Measurements from ENCODE around the gene TOR4A.
A peak's percentile ranks its signal among the peaks of the same experiment; 100 is the strongest.
"Not testable (repeated sequence)": the region's sequence is repeated elsewhere in the genome, so short reads cannot be mapped to it uniquely, and the experiment has no call there.

Gene TOR4A

GRCh38 chr9:137241490-137242268, 35.8 kb upstream of the TOR4A start:
- no peak overlapping the region for H2BK15ac ChIP-seq (ENCODE audit: low read length)
- WGBS, 2 donors (ENCODE audit: extremely low coverage in 2 of 2, insufficient read length in 2 of 2, insufficient replicate concordance in 1 of 2): no CpG with 5 or more reads among the region's 83 CpGs
- no peaks in the 10 kb centered on the region for H3K9me3 ChIP-seq (replicated peaks in 1 of 2; ENCODE audit: control insufficient read depth in 2 of 2, insufficient read depth in 1 of 2, low read depth in 1 of 2, low read length in 2 of 2)
- peak overlapping the region; percentile 97 for H3K18ac ChIP-seq (ENCODE audit: low read length)
- peaks cover 19 to 32% of the 10 kb centered on the region in 2 donors for H3K36me3 ChIP-seq (replicated peaks in 1 of 2; ENCODE audit: control insufficient read depth in 2 of 2, insufficient read depth in 2 of 2, low read length in 2 of 2)
- peaks cover 21 to 25% of the 10 kb centered on the region in 2 donors for H3K4me1 ChIP-seq (ENCODE audit: control insufficient read depth in 2 of 2, insufficient read depth in 1 of 2, low read depth in 1 of 2, low read length in 2 of 2)
- H2AFZ ChIP-seq (ENCODE audit: low read length): no peak overlapping the region
- H3K9ac ChIP-seq (ENCODE audit: low read depth, low read length, poor library complexity): peak overlapping the region; percentile 98
- H2AK5ac ChIP-seq (ENCODE audit: low read depth, low read length): peak overlapping the region; percentile 98
- peak overlapping the region; percentile 84 for H3K4me2 ChIP-seq (ENCODE audit: insufficient read depth, low read length, poor library complexity, severe bottlenecking)
- peak overlapping the region; percentile 71 for H3K14ac ChIP-seq (ENCODE audit: low read length)
- peaks cover 0 to 2% (median 0%) of the 10 kb centered on the region in 3 experiments for H3K27me3 ChIP-seq (ENCODE audit: control insufficient read depth in 3 of 3, insufficient read depth in 3 of 3, low read depth in 1 of 3, low read length in 3 of 3)
- H4K91ac ChIP-seq (ENCODE audit: low read depth, low read length, poor library complexity): no peak overlapping the region
- H3K27ac ChIP-seq (replicated peaks; ENCODE audit: low read length): peak overlapping the region; percentile 70
- no peak overlapping the region for H2BK12ac ChIP-seq (ENCODE audit: low read length)
- H3K4ac ChIP-seq (ENCODE audit: low read length): peak overlapping the region; percentile 76
- no peak overlapping the region for H2BK120ac ChIP-seq (ENCODE audit: low read depth, low read length)
- no peak for DNase-seq (ENCODE audit: low spot score)
- no peak overlapping the region for H4K8ac ChIP-seq (ENCODE audit: low read depth, low read length)
- peak overlapping the region; percentile 90 to 96 for H3K4me3 ChIP-seq (ENCODE audit: low read length in 2 of 2)
- peak overlapping the region; percentile 100 for H3K23ac ChIP-seq (ENCODE audit: low read depth, low read length, poor library complexity)
- H3K79me1 ChIP-seq (ENCODE audit: low read depth, low read length): peaks cover 27% of the 10 kb centered on the region
- H2BK5ac ChIP-seq (ENCODE audit: low read length): peak overlapping the region; percentile 66

GRCh38 chr9:137242269-137243203, 35.0 kb upstream of the TOR4A start:
- Histone ChIP-seq H2BK5ac (ENCODE audit: low read length) (no peak overlapping the region), H2BK15ac (ENCODE audit: low read length) (no peak overlapping the region), H3K4me2 (ENCODE audit: insufficient read depth, low read length, poor library complexity, severe bottlenecking) (peak overlapping the region; percentile 84), H4K91ac (ENCODE audit: low read depth, low read length, poor library complexity) (no peak overlapping the region), H2BK12ac (ENCODE audit: low read length) (no peak overlapping the region), H3K18ac (ENCODE audit: low read length) (no peak overlapping the region), H4K8ac (ENCODE audit: low read depth, low read length) (no peak overlapping the region), H3K23ac (ENCODE audit: low read depth, low read length, poor library complexity) (peak overlapping the region; percentile 83), H3K4ac (ENCODE audit: low read length) (no peak overlapping the region), H2AFZ (ENCODE audit: low read length) (no peak overlapping the region), H3K9ac (ENCODE audit: low read depth, low read length, poor library complexity) (peak overlapping the region; percentile 45), H3K27me3 (ENCODE audit: control insufficient read depth in 3 of 3, insufficient read depth in 3 of 3, low read depth in 1 of 3, low read length in 3 of 3) (peaks cover 0 to 2% (median 0%) of the 10 kb centered on the region in 3 experiments), H2AK5ac (ENCODE audit: low read depth, low read length) (no peak overlapping the region), H3K4me3 (ENCODE audit: low read length in 2 of 2) (peak overlapping the region; percentile 90 to 96), H3K27ac (replicated peaks; ENCODE audit: low read length) (no peak overlapping the region), H3K36me3 (replicated peaks in 1 of 2; ENCODE audit: control insufficient read depth in 2 of 2, insufficient read depth in 2 of 2, low read length in 2 of 2) (peaks cover 19 to 32% of the 10 kb centered on the region in 2 donors), H3K79me1 (ENCODE audit: low read depth, low read length) (peaks cover 27% of the 10 kb centered on the region), H3K9me3 (replicated peaks in 1 of 2; ENCODE audit: control insufficient read depth in 2 of 2, insufficient read depth in 1 of 2, low read depth in 1 of 2, low read length in 2 of 2) (no peaks in the 10 kb centered on the region), H3K4me1 (ENCODE audit: control insufficient read depth in 2 of 2, insufficient read depth in 1 of 2, low read depth in 1 of 2, low read length in 2 of 2) (peaks cover 18 to 20% of the 10 kb centered on the region in 2 donors), H3K14ac (ENCODE audit: low read length) (no peak overlapping the region), H2BK120ac (ENCODE audit: low read depth, low read length) (no peak overlapping the region)
- no CpG with 5 or more reads among the region's 36 CpGs for WGBS, 2 donors (ENCODE audit: extremely low coverage in 2 of 2, insufficient read length in 2 of 2, insufficient replicate concordance in 1 of 2)
- DNase-seq (ENCODE audit: low spot score): no peak

GRCh38 chr9:137243266-137243625, 34.3 kb upstream of the TOR4A start:
- Histone ChIP-seq H3K23ac (ENCODE audit: low read depth, low read length, poor library complexity) (peak overlapping the region; percentile 95), H3K9ac (ENCODE audit: low read depth, low read length, poor library complexity) (peak overlapping the region; percentile 70), H3K4me3 (ENCODE audit: low read length in 2 of 2) (peak overlapping the region in 1 of 2 donors; percentile 25), H3K79me1 (ENCODE audit: low read depth, low read length) (peaks cover 23% of the 10 kb centered on the region), H3K4me1 (ENCODE audit: control insufficient read depth in 2 of 2, insufficient read depth in 1 of 2, low read depth in 1 of 2, low read length in 2 of 2) (peaks cover 18 to 24% of the 10 kb centered on the region in 2 donors), H3K36me3 (replicated peaks in 1 of 2; ENCODE audit: control insufficient read depth in 2 of 2, insufficient read depth in 2 of 2, low read length in 2 of 2) (peaks cover 19 to 32% of the 10 kb centered on the region in 2 donors), H4K8ac (ENCODE audit: low read depth, low read length) (peak overlapping the region; percentile 43)
- not testable (repeated sequence) for H2BK12ac ChIP-seq (ENCODE audit: low read length); H2AK5ac ChIP-seq (ENCODE audit: low read depth, low read length); H3K4me2 ChIP-seq (ENCODE audit: insufficient read depth, low read length, poor library complexity, severe bottlenecking); H3K27ac ChIP-seq (replicated peaks; ENCODE audit: low read length); H3K9me3 ChIP-seq (replicated peaks in 1 of 2; ENCODE audit: control insufficient read depth in 2 of 2, insufficient read depth in 1 of 2, low read depth in 1 of 2, low read length in 2 of 2); H3K4ac ChIP-seq (ENCODE audit: low read length); H3K14ac ChIP-seq (ENCODE audit: low read length); H2AFZ ChIP-seq (ENCODE audit: low read length); H3K27me3 ChIP-seq (ENCODE audit: control insufficient read depth in 3 of 3, insufficient read depth in 3 of 3, low read depth in 1 of 3, low read length in 3 of 3); DNase-seq (ENCODE audit: low spot score); H2BK15ac ChIP-seq (ENCODE audit: low read length); H2BK120ac ChIP-seq (ENCODE audit: low read depth, low read length); H4K91ac ChIP-seq (ENCODE audit: low read depth, low read length, poor library complexity); H2BK5ac ChIP-seq (ENCODE audit: low read length); H3K18ac ChIP-seq (ENCODE audit: low read length)
- WGBS, 2 donors (ENCODE audit: extremely low coverage in 2 of 2, insufficient read length in 2 of 2, insufficient replicate concordance in 1 of 2): no CpG with 5 or more reads among the region's 18 CpGs
